Measurements from ENCODE around the gene SYTL3.
"Not testable (repeated sequence)": the region's sequence is repeated elsewhere in the genome, so short reads cannot be mapped to it uniquely, and the experiment has no call there.

SYTL3 gene, protein sequence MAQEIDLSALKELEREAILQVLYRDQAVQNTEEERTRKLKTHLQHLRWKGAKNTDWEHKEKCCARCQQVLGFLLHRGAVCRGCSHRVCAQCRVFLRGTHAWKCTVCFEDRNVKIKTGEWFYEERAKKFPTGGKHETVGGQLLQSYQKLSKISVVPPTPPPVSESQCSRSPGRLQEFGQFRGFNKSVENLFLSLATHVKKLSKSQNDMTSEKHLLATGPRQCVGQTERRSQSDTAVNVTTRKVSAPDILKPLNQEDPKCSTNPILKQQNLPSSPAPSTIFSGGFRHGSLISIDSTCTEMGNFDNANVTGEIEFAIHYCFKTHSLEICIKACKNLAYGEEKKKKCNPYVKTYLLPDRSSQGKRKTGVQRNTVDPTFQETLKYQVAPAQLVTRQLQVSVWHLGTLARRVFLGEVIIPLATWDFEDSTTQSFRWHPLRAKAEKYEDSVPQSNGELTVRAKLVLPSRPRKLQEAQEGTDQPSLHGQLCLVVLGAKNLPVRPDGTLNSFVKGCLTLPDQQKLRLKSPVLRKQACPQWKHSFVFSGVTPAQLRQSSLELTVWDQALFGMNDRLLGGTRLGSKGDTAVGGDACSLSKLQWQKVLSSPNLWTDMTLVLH

DNA sequence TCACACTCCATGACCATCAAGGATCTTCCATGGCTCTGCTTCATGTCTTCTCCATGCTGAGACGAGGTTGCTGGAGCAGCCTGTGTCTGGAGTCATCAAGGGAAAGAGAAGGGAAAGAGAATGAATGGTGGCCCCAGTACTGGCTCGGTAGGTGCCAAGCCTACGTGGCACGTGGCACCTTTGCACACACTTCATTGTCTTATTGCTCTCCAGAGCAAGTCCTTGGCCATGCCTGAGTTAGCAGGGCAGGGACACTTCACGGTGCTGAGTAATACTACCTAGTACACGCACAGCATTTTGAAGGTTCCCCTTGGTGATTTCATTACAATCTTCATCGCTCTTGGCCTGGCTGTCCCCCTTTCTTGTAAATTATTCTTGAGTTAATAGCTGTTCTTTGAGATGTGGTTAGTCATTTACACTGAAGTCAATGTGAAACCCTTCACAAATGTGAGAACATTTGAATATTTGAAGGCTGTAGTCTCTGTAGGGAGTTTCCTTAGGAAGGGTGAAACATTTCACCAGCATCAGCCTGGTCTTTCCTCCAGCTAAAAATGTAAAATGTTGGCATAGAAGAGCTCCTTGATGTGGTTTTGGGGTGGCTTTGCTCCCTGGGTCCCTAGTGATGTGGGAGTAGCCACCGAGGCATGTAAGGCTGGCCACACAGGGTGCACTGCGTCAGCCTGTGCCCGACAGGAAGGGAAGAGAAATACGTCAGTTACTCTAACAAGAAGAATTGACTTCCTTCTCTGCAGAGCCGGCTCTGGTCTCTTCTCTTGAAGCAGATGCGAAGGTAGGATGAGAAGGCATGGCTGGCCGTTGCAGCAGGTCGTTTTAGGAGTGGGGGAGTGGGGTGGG, at the start of gene SYTL3:
TSS of gene SYTL3 (plus strand) at position 766 of the 855 bp plus-strand sequence. CDS start 13,215 bp downstream, outside the sequence.
- DNase-seq: peak; percentile 90

DNA sequence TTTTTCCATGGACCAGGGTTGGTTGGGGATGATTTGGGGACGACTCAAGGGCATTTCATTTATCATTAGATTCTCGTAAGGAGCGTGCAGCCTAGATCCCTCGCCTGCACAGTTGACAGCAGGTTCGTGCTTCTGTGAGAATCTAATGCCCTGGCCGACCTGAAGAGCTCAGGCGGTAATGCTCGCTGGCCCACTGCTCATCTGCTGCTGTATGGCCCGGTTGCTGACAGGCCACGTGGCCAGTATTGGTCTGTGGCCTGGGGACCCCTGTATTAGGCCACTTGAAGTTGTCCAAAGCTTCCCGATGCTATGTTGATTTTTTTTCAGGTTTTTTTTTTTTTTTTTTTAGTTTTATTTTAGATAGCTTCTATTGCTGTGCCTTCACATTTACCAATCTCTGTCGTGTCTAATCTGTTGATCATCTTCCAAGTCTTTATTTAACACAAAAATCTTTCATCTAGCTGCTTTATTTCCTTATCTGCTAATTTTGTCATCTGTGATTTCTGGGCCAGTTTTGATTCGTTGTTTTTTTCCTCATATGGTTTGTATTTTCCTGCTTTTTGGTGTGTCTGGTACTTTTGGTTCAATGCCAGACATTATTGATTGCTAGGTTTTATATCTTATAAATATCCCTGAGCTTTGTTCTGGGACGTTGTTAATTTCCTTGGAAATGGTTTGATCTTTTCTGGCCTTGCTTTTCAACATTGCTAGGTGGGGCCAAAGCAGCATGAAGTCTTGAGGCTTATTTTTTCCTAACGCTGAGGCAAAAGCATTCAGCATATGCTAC, 46.4 kb upstream of the SYTL3 start:
- DNase-seq: no peak

DNA sequence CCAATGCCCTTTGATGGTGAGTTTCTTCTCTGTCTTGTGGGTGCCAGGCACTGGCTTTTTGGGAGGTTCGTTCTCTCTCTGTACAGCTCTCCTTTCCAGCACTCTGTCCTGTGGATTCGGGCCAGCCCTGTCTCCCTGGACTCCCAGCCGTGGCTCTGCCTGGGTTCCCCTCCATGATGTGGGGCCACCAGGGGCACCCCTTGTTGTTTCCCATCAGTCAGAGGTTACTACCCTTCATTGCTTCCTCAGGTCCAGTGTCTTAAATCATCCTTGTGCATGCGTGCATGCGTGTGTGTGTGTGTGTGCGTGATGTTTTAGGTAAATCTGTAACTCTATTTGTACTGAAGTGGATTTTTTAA, 45.8 kb upstream of the SYTL3 start:
- no peak for DNase-seq

DNA sequence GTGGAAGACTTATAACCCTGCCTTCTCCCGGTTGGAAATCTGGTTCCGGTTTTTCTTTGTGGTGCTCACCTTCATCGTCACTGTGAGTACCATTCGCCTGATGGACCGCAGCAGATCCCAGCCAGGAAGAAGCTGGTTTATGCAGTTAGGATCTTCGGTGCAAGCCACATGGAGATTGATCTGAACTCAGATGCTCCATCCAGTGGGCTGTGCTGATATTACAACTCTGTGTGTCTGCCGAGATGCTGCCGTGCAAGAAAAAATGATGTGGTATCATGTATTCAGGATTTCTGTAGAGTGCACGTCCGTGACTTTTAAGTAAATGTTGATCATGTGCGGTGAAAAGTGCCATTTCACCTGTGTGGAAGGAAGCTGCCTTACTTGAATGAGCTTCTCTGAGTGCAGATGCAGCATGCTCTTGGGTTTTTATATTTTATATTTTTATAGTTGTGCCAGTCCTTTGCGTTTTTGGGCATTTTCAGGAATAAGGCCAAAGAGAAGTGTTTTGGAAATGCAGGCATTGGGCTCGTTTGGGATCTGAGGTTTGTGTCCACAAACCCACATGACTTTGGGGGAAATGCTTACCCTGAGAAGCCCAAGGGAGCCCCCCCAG, 44.5 kb upstream of the SYTL3 start:
- peak; percentile 73 for DNase-seq

DNA sequence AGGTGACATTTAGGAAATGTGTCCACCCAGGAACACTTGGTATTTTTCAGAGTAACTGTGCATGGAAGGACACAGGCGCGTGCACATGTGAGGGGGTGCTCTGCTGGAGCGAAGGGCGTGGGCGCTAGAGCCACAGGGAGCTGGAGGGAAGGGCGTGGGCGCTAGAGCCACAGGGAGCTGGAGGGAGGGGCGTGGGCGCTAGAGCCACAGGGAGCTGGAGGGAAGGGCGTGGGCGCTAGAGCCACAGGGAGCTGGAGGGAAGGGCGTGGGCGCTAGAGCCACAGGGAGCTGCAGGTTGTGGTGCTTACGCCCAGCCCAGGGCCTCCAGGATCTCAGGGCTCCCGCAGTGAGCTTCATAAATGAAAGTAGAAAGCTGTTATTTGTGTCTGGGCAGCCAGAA, 43.8 kb upstream of the SYTL3 start:
- not testable (repeated sequence) for DNase-seq

DNA sequence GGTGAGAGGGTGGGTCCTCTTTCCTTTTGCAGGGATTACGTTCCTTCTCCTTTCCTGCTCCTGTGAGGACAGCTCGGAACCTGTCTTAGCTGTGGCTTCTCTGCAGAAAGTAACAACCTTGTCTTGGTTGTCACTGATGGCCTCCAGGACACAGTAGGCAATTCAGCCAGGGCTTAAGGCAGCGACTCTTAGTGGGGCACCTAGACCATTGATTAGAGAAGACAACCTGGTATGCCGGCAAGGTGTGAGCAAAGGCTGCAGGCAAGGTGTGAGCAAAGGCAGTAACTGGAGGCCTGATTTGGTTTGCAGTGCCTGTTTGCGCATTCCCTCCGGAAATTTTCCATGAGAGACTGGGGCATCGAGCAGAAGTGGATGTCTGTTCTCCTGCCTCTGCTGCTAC, 42.9 kb upstream of the SYTL3 start:
- no peak for DNase-seq

DNA sequence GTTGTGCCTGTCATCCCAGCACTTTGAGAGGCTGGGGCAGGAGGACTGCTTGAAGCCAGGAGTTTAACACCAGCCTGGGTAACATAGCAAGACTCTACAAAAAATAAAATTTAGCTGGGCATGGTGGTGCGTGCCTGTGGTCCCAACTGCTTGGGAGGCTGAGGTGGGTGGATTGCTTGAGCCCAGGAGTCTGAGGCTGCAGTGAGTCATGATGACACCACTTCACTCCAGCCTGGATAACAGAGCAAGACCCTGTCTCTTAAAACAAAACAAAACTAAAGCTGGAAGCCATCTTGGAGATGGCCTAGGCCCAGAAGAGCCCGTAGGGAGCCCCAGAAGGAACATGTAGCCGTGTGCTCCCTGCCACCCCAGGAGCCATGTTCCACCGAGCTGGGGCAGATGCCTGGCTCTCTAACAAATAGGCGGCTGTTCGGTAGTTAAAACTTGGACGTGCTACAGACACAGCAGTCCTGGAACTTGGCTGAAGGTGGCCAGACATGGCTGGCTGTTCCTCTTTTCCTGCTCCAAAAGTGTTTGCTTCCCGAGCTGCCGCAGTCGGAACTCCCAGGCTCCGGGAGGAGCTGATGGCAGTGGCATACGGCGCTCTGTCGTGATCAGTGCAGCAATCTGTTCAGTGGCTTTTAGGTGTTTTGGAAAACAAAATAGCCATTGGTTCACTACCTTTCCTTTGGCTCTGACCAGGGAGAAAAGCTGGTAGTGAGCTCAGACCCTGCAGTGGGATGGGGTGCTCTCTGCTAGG, 42.3 kb upstream of the SYTL3 start:
- DNase-seq: no peak

DNA sequence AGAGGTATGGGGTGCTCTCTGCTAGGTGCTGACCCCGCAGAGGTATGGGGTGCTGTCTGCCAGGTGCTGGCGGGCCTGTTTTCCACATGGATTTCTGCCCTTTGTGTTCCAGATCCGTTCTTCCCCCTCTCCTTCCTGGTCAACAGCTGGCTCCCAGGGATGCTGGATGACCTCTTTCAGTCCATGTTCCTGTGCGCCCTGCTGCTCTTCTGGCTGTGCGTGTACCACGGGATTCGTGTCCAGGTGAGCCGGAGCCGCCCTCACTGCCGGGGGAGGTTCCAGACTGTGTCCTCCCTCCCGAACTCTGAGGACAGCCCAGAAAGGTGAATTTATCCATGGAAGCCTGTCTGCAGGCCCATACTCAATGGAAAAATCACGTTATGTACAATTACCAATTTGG, 41.6 kb upstream of the SYTL3 start:
- no peak for DNase-seq

DNA sequence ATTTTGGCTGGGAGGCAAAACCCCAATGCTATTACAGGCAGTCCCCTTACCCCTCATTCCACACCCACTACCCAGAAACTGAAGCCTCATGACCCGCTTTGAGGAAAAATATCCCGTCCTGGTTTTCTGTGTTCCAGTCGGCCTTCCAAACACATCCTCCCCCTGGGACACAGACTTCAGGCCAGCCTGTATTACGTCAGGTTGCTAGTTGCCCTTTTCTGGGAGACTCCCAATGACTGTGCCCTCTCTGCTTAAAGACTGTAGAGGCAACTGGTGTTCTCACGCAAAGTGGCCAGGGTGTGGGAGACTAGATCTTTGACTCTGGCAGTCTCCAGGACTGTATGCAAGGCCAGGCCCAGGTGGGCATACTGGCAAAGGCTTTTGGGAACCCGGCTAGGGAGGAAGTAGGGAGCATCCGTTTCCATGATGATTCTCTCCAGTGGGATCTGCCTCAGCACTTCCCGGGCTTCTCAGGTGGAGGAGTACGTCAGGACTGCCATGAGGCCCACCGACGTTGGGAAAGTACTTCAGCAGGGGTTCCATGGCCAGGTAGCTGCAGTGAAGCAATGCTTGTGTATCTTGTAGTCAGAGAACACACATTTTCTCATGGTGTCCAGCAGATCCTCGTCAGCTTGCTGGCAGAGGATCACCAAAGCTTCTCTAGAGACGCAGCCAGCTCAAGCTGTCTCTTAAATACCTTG, 40.2 kb upstream of the SYTL3 start:
- DNase-seq: no peak

DNA sequence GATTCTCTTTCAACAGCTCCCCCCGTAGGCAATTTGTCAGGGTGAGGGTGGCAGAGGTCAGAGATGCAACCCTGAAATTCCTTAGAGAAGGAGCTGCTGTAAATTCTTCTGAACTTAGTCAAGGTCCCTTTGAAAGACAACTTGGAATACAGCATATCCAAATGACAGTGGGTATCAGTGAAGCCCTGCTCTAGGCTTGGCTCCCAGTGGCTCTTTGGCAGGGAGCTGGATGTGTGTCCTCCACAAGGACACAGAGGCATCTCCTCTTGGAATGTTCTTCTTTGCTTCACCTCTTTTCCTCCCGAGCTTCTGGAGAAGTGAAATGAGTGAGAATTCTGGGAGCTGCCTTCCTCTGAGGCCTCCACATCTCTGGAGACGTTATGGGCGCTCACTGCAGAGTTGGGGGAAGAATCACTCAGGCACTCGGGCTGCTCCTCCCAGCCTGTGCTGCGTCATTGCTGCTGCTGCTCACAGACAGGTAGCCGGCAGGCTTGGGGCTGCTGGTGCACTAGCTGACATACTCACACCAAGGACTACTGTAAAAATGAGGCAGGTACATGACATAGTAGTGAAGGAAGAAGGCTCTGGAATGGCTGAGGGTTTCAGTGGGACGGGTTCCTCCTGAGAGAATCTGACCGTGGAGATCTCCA, 39.4 kb upstream of the SYTL3 start:
- no peak for DNase-seq

DNA sequence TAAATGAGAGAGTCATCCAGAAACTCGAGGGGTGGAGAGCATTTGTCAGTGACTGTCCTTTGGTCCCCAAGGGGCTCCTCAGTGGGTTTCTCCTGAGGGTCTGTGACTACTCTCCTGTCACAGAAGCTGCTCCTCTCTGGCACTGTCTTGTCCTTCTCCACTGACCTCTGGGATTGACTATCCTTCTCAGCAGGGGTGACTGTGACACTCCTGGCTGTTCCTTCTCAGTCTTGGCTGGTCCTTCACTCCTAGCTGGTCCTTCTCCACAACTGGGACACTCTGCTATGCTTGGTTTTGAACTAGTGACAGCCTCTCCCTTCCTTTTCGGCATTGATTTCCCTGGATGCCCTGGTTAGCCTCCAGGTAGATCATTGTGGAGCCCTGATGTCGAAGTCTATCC, 38.8 kb upstream of the SYTL3 start:
- no peak for DNase-seq

DNA sequence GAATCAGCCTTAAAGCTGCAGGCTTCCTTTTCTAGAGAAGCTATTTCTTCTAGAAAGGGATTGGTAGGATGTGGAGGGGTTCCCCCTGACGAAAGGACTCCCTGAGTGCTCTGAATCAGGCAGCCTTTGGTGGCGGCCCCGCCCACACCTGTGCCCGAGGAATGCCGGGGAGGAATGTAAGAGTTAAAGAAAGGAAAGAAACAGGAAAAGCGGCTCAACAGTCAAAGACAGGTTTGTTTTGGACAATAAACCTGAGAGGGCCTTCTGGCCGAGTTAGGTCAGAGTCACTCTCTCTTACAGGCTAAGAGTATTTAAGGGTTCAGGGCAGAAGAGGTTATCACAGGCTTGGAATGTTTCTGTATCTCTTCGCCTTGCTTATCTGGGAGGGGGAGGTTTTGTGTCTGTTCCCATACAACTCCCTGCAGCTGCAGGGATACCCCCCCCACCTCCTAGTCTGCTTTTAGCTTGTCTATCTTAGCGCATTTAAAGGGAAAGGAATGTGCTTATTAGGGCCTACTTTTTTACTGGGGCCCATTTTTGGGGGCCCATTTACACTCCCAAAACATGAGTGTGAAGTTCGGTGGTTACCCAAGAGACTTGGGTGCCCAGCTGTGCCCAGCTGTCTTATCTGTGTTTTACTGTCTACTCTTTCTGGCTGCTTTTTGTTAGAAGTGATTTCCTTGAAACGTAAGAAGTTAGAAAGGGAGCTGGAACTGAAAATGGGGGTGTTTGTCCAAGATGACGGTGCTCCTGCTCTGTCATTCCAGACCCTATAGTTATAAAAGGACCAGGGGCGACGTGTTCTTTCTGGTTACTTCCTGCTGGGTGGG, 38.1 kb upstream of the SYTL3 start:
- no peak for DNase-seq

DNA sequence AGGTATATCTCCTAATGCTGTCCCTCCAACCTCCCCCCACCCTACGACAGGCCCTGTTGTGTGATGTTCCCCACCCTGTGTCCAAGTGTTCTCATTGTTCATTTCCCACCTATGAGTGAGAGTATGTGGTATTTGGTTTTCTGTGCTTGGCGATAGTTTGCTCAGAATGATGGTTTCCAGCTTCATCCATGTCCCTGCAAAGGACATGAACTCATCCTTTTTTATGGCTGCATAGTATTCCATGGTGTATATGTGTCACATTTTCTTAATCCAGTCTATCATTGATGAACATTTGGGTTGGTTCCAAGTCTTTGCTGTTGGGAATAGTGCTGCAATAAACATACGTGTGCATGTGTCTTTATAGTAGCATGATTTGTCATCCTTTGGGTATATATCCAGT, 35.2 kb upstream of the SYTL3 start:
- DNase-seq: not testable (repeated sequence)

DNA sequence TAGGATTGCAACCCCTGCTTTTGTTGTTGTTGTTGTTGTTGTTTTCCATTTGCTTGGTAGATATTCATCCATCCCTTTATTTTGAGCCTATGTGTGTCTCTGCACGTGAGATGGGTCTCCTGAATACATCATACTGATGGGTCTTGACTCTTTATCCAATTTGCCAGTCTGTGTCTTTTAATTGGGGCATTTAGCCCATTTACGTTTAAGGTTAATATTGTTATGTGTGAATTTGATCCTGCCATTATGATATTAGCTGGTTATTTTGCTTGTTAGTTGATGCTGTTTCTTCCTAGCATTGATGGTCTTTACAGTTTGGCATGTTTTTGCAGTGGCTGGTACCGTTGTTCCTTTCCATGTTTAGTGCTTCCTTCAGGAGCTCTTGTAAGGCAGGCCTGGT, 31.6 kb upstream of the SYTL3 start:
- not testable (repeated sequence) for DNase-seq

DNA sequence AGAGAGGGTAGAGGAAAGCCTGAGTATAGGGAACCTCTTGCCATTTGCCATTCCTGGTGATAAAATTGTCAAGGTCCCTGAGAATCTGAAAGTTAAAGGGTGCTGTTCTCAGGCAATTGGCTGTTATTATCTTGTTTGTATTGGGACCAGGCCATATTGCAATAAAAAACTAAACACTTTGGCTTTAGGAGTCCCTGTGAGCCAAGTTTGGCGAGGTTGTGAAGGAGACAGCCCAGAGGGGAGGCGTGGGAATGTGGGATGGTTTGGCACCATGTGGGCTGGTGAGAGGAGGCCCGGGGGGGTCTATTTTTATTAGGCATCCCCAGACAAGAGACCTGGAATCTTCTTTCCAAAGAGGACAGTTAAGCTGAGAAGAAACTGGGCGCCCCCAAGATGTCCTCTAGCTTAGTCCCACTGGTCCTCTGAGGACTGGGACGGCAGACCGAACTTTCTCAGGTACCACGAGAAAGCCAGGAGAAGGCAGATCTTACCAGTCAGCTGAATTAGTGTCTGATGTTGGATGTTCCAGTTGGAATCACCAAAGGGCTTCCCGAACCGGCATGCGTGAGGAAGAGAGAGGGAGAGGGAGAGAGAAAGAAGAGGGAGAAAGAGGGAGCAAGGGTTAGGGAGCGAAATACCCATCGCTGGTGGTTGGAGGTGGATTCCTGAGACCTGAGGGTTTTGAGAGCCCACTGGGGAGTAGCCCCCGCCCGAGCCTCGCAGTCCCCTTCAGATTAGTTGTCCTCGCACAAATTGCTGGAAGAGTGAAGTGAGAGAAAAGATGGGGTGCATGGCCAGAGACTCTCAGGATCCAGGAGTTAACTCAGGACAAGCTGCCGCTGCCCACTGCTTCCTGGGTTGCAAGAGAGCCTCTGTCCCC, 29.7 kb upstream of the SYTL3 start:
- no peak for DNase-seq

DNA sequence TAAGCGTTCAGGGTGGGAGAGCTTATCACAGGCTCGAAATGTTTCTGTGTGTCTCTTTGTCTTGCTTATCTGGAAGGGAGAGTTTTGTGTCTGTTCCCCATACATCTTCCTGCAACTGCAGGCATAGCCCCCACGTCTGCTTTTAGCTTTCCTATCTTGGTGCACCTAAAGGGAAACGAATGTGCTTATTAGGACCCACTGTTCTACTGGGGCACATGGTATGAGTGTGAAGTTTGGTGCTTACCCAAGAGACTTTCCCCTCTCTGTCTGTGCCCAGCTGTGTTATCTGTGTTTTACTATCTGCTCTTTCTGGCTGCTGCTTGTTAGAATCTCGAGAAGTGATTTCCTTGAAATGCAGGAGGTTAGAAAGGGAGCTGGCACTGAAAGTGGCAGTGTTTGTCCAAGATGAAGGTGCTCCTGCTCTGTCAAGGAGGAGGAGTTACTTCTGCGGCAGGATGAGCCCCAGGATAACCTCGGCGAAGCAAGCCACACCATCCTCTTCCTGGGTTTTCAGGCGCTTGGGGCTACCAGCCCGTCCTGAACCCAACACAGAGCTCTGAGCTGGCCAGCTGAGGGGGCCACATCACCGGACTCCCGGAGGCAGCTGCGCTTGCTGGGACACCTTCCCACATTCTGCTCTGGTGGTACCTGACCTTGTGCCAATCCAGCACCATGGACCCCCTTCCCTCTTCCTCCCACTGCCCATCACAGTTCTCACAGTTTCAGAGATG, 28.7 kb upstream of the SYTL3 start:
- DNase-seq: no peak

DNA sequence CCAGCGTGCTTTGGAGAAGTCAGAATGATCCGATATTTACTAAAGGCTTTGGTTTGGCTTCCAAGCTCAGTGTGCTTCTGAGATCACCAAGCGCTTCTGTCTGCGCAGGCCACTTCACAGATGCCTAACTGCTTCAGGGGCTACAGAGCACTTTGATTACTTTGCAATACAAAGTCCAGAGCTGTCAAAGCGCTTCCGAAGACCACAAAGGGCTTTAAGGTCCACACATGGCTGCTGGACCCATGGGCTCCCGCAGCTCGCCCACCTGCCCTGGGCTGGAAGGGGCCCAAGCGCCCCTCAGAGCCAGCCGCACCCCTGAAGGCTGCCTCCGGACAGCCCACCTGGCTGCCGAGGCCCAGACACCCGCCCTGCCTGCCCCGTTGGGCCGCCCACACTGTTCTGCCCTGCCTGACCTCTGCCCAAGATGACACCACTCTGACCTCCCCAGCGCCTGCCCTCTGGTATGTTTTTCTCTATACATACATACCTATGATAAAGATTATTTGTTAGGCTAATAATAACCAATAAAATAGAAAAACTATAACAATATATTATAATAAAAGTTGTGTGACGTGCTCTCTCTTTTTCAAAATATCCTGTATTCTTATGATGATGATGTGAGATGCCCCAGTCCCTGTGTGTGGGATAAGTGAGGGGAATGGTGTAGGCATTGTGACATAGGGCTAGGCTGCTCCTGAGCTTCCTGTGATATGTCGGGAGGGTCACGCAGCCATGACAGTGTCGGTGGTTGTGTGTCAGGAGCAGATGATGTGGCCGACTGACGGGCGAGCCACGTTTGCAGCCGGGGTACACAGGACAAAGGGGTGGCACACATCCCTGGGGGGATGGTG, 27.9 kb upstream of the SYTL3 start:
- DNase-seq: no peak

All from activated effector memory CD4-positive, alpha-beta T cell treated with anti-CD3 and anti-CD28 coated beads, Interleukin-2, amount 50 U/mL, for 16 hours (primary cell).